ENCODE results near the gene TTI1. TPM values are rescaled to one million over a fixed set of nuclear protein-coding genes. Genes with fewer than 3 reads are reported as not detected.

Gene TTI1
- total RNA-seq, 1 experiment from 2014 or later = 26.9 TPM

- CTCF ChIA-PET = no interaction called here
These were observed 43.5 kb downstream of the TTI1 start for GRCh38 chr20:37989601-37990295.

More at GRCh38 chr20:37989601-37990295, 43.5 kb downstream of the TTI1 start:
- Histone ChIP-seq H2AFZ (ENCODE audit: low read depth, low read length, poor library complexity, severe bottlenecking) (no peak overlapping the region), H4K20me1 (ENCODE audit: insufficient read depth) (no peaks in the 10 kb centered on the region), H3K9me3 (ENCODE audit: control insufficient read depth in 1 of 2, insufficient read depth in 1 of 2, low read depth in 1 of 2, low read length in 2 of 2) (no peaks in the 10 kb centered on the region), H3K4me2 (ENCODE audit: low read length) (no peak overlapping the region), H3K4me1 (ENCODE audit: control insufficient read depth in 1 of 2, insufficient read depth in 2 of 2, low read length in 2 of 2) (0 out of 4 replicates have a peak, but pooled peaks cover 0 to 3% of the 10 kb centered on the region in 2 experiments), H3K9ac (ENCODE audit: low read length) (no peak overlapping the region), H3K4me3 (replicated peaks in 1 of 2; ENCODE audit: low read depth in 1 of 2, low read length in 2 of 2) (no peak overlapping the region), H3K79me2 (ENCODE audit: insufficient read depth, low read length) (no peaks in the 10 kb centered on the region), H3K36me3 (ENCODE audit: control insufficient read depth in 1 of 2, insufficient read depth in 2 of 2, low read length in 2 of 2) (peaks cover 27 to 43% of the 10 kb centered on the region in 2 experiments; a peak in 3 of 4 replicates), H3K27me3 (ENCODE audit: insufficient read depth, low read length) (no peaks in the 10 kb centered on the region), H3K9me2 (ENCODE audit: insufficient read depth) (no peaks in the 10 kb centered on the region), H3K27ac (ENCODE audit: low read depth, low read length) (no peak overlapping the region)
- ChIA-PET POLR2A (no interaction called here), RAD21 (ENCODE audit: low non-redundant PET in 1 of 2, low total read pairs in 2 of 2, uncharacterized antibody in 2 of 2, unreplicated experiment in 2 of 2) (no interaction called here)
- BruUV-seq (replicated peaks) = no TSS peak
- DNase-seq (ENCODE audit: low read depth, low spot score) = no peak
- no peak for ATAC-seq
- no peak for TF ChIP-seq SRF (IDR thresholded peaks at IDR 0.05; ENCODE audit: low read depth)
- TF ChIP-seq CBX3 (IDR thresholded peaks at IDR 0.05; ENCODE audit: low read depth) = no peak
- TF ChIP-seq ATF3 (IDR thresholded peaks at IDR 0.05) = no peak
- no peak for TF ChIP-seq ELF1 (IDR thresholded peaks at IDR 0.05; ENCODE audit: borderline replicate concordance, low read depth)
- no peak for TF ChIP-seq EZH2 (IDR thresholded peaks at IDR 0.05)
- TF ChIP-seq CEBPB (IDR thresholded peaks at IDR 0.05; ENCODE audit: low read depth) = no peak
- no peak for TF ChIP-seq RAD21 (IDR thresholded peaks at IDR 0.05; ENCODE audit: low read depth)
- no peak for TF ChIP-seq EZH2phosphoT487 (IDR thresholded peaks at IDR 0.05; ENCODE audit: borderline replicate concordance)
- TF ChIP-seq POLR2A (IDR thresholded peaks at IDR 0.05; ENCODE audit: borderline replicate concordance, extremely low read depth, insufficient read depth, insufficient read length) = no peak
- TF ChIP-seq POLR2AphosphoS5 (IDR thresholded peaks at IDR 0.05; ENCODE audit: low read depth, low read length) = no peak
- no peak for TF ChIP-seq ZBTB33 (IDR thresholded peaks at IDR 0.05; ENCODE audit: extremely low read depth, insufficient replicate concordance, low read length)
- intact Hi-C loops (cut with micrococcal nuclease) = no loop called here
